ENCODE data around the gene COG3. TPM values are rescaled to one million over a fixed set of nuclear protein-coding genes. Genes with fewer than 3 reads are reported as not detected.

Gene COG3
- total RNA-seq, 2 experiments from 2014 or later = 22.3 to 28.9 TPM

Small RNAs within 50 kb of the gene (small RNA-seq; reads per million reads assigned to genes)
- gene RNA5SP27 = not detected
- gene TIMM9P3 = not detected

Other genes starting within 250 kb of the COG3 start
- 1,996 and 2,481 TPM in 2 replicates for gene TPT1, start 123.8 kb upstream of the COG3 start, total RNA-seq (2014; rRNA removed; shearing (Covaris generic))
- 2,337 and 2,698 TPM in 2 replicates for gene TPT1, start 123.8 kb upstream of the COG3 start, total RNA-seq (2022)
- 0.46 and 1.5 TPM in 2 replicates for gene SLC25A30, start 46.6 kb upstream of the COG3 start, total RNA-seq (2014; rRNA removed; shearing (Covaris generic))
- 0.35 and 0.78 TPM in 2 replicates for gene SLC25A30, start 46.6 kb upstream of the COG3 start, total RNA-seq (2022)
- gene ERICH6B, start 150.8 kb downstream of the COG3 start, total RNA-seq (2014; rRNA removed; shearing (Covaris generic)) = not detected in 2 replicates
- not detected in 2 replicates for gene ERICH6B, start 150.8 kb downstream of the COG3 start, total RNA-seq (2022)
- gene CBY2, start 237.4 kb downstream of the COG3 start, total RNA-seq (2014; rRNA removed; shearing (Covaris generic)) = not detected in 2 replicates
- gene CBY2, start 237.4 kb downstream of the COG3 start, total RNA-seq (2022) = not detected in 2 replicates